ENCODE data around the gene NLRC3.

The NLRC3 gene

DNA sequence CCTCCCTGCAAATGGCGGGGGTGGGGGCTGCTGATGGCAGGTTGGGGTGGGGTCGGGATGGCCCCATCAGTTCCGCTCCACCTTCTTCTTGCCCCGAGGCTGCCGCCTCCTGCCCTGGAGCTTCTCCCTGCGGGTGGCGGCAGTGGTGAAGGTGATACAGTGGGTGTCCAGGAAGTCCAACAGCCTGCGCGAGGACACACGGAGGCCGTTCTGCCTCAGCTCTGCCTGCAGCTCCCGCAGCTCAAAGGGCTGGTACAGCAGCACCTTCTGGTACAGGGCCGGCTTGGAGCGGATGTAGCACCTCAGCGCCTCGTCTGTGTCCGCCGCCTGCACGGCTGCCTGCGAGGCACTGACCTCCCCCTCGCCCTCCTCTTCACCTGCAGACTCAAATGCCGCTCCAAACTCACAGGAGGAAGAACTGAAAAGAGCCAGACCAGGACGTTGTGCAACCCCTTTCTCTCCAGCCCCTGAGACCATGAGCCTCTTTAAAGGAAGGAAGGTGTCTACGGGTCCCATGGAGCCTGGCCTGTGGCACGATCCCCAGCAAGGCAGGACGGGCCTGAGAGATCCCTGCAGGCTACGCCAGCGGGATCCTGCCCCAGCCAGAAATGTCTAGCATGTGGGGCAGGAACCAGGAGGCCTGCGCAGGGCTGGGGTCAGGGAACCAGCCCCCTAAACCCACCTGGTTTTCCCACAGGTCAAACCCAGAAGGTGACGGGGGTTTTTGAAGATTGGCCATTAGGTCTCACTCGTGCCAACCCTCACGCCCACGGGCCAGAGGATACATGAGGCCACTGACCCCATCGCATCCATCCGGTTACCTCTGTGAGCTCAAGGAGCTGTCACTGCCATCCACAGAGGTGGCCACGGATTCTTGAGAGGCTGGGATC, 5.3 kb upstream of the NLRC3 start:
- no peak overlapping the region for H3K4me3 ChIP-seq (ENCODE audit: low read length)
- no peak for DNase-seq (ENCODE audit: low read depth, low spot score)

DNA sequence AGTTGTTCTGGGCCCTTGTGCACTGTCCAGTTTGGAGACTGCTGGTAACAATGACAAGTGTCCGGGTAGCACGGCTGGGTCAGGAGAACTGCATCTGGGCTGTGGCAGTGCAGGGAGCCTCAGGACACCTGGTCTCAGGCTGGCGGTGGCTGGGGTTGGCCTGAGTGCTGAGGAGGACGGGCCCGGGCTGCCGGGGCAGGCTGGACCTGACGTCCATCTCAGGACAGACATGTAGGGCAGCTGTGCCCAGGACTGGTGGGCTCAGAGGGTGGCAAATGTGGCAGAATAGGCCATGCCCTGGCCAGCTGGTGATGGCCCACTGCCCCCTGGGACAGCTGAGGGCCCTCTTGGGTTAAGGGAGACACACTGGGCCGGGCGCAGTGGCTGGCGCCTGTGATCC, 4.2 kb upstream of the NLRC3 start:
- H3K4me3 ChIP-seq (ENCODE audit: low read length), result no peak overlapping the region
- no peak for DNase-seq (ENCODE audit: low read depth, low spot score)

DNA sequence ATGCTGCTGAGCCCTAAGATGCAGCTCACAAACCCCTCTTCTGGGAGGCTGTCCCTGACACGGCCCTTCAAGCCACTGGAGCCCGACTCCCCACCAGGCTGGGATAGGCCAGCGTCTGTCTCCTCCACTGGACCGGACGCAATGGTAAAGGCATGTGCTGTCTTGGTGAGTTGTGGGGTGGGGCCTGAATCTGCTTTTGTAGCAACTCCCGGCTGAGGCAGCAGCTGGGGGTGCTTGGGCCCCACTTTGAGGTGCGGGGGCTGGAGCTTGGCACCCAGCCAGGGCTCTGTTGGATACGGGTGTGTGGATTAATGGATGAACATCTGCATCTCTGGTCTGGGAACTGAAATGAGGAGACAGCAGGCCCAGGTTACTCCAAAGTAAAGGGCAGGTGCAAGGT, 3.5 kb upstream of the NLRC3 start:
- no peak for DNase-seq (ENCODE audit: low read depth, low spot score)
- H3K4me3 ChIP-seq (ENCODE audit: low read length), result no peak overlapping the region

DNA sequence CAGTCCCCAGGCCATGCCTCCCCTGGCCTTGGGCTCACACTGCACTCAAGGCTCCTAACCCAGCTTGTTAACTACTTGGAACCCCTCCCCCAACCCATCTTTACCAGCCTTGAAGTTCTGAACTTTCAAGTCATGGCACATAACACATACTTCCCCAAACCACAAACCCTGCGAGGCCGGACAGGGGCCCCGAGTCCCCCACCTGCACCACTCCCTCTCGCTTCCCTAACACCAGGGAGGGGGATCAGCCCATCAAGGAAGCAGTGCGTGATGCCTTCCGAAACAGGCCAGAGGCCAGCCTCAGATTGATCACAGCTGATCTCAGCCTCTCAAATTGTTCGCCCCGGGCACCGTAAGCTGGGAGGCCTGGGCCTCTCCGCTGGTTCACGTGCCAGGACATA, 3.0 kb upstream of the NLRC3 start:
- DNase-seq (ENCODE audit: low read depth, low spot score), result peak; percentile 46
- no peak overlapping the region for H3K4me3 ChIP-seq (ENCODE audit: low read length)

DNA sequence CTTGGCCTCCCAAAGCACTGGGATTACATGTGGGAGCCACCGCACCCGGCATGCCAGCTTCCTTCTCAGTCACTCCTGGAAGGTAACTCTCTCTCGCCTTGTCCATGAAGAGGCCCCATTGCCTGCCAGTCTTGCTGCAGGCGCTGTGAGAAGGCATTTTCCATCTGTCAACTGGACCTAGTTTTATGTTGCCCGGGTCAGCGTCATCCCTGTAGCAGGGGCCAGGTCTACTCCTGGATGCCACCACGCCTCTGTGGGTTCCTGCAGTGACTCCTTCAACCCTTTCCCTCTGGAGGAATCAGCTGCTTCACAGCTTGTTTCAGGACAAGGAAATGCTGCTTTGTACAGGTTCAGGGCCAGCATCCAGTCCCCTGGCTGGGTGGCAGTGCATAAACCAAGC, 2.6 kb upstream of the NLRC3 start:
- no peak overlapping the region for H3K4me3 ChIP-seq (ENCODE audit: low read length)
- DNase-seq (ENCODE audit: low read depth, low spot score), result no peak

DNA sequence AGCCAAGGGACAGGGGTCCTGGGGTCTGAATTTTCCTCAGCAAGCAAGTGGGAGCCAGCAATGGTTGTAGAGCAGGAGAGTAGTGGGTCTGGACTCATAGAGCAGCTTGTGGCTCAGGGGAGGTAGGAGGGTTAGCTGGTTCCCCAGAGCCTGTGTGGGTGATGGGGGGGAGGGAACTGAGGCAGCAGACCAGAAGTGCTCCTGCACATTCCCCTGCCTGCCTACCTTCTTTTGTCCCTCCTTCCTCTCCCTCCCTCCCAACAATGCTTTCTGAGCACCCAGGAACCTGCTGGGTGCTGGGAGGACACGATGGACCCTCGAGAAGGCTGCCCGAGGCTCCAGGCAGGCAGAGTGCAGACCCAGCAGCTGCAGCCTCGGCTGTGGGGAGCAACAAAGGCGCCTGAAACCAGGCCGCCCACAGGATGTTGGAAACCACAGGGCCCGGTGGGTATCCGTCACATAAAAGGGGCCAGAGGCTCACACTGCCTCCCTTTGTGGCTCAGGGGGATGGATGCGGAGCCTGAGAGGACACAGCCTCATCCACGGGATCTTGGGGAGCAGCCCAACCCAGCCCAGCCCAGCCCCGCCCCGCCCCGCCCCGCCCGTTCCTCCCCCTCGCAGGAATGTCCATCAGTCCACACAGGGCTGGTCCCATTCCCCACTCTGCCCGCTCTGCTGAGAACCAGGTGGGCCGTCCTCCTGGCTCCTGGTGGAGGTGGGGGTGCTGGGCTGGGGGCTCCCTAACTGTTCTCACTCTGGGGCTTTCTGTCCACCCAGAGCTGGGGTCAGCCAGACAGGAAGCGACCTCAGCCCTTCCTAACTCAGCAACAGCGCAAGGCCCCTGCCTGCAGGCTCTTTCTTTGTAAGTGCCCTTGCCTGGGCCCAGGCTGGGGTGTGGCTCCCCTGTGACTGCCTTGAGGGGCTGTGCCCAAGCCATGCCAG, 1.7 kb upstream of the NLRC3 start:
- H3K4me3 ChIP-seq (ENCODE audit: low read length), result peak overlapping the region; percentile 36
- peak; percentile 82 for DNase-seq (ENCODE audit: low read depth, low spot score)

DNA sequence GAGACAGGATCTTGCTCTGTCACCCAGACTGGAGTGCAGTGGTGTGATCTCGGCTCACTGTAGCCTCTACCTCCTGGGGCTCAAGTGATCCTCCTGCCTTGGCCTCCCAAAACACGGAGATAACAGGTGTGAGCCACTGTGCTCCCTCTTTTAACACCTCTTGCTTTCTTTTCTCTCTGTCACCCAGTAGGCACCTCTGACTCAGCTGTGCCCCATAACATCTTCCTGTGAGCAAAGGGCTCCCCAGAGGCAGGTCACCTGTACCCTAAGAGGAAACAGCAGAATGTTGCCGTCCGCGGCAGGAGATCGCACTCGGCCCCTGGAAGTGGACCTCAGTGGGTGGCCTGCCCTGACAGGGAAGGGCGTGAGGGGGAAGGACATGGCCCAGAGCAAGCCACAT, 918 bp upstream of the NLRC3 start:
- peak overlapping the region; percentile 83 for H3K4me3 ChIP-seq (ENCODE audit: low read length)
- no peak for DNase-seq (ENCODE audit: low read depth, low spot score)

DNA sequence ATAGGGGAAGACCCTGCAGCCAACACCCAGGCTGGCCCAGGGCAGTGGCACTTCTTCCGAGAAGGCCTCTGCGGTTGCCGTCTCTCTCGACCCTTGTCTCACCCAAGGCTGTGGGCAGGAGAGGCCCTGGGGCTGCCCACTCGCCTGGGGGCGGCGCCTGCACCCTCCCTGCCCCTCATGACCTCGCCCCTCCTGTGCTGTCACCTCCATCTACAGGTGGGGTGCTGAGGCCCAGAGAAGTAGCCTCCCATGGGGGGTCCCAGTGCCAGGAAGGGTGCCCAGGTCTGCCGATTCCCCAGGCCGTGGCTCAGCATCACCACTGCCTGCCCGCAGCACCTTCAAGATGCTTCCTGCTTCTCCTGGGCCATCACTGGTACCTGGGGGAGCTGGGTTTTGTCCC, 992 bp downstream of the NLRC3 start:
- no peak for DNase-seq (ENCODE audit: low read depth, low spot score)
- H3K4me3 ChIP-seq (ENCODE audit: low read length), result peak overlapping the region; percentile 83

DNA sequence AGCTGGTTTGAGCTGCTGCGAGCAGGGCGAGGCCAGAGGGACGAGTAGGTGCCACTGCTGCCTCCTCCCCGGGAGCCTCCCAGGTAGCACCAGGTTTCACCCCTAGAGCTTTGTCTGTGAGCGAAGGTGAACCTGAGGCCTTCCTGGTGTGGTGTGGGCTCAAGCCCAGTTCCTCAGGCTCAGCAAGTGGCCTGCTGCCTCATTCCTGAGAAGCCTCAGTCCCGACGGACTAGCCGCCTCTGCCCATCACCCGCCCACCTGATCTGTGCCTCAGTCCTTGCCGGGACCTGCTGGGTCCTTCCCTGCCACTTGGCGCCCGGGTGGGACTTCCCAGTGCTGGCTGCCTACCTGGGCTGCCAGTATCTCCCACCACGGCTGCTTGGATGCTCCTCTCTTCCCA, 1.7 kb downstream of the NLRC3 start:
- DNase-seq (ENCODE audit: low read depth, low spot score), result no peak
- H3K4me3 ChIP-seq (ENCODE audit: low read length), result no peak overlapping the region

DNA sequence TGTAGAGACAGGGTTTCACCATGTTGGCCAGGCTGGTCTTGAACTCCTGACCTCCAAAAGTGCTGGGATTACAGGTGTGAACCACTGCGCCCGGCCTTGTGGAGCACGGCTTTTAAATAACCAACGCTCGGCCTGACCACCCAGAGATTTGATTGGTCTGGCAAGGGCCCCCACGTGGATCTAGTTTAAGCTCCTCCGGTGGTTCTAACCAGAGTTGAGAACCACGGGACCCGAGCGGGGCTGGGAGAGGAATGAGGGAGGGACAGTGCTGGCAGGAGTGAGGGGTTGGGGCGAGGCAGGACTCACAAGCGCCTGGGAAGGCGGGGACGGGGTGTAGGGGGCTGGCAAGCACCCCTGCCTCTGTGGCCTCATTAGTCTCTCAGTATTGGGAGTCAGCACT, 3.0 kb downstream of the NLRC3 start:
- DNase-seq (ENCODE audit: low read depth, low spot score), result no peak
- no peak overlapping the region for H3K4me3 ChIP-seq (ENCODE audit: low read length)

DNA sequence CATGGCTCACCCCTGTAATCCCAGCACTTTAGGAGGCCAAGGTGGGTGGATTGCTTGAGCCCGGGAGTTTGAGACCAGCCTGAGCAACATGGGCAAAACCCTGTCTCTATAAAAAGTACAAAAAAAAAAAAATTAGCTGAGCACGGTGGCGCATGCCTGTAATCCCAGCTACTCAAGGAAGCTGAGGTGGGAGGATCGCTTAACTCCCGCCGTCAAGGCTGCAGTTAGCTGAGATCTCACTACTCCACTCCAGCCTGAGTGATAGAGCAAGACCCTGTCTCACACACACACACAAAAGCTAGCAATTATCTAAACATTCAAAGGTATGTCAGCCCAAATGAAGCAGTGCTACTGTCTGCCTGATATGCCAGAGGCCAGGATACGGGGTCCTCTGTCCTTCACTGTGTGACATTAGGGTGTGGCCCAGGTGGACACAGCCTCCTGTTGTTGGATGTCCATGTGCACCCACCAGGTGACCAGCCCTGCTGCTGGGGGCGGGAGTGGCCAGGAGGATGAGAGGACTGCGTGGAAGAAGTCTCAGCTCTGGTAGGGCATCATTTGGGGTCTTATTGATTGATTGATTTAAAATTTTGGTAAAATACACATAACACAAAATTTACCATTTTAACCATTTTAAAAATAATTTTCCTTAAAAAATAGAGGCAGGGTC, 3.9 kb downstream of the NLRC3 start:
- DNase-seq (ENCODE audit: low read depth, low spot score), result no peak
- H3K4me3 ChIP-seq (ENCODE audit: low read length), result no peak overlapping the region

DNA sequence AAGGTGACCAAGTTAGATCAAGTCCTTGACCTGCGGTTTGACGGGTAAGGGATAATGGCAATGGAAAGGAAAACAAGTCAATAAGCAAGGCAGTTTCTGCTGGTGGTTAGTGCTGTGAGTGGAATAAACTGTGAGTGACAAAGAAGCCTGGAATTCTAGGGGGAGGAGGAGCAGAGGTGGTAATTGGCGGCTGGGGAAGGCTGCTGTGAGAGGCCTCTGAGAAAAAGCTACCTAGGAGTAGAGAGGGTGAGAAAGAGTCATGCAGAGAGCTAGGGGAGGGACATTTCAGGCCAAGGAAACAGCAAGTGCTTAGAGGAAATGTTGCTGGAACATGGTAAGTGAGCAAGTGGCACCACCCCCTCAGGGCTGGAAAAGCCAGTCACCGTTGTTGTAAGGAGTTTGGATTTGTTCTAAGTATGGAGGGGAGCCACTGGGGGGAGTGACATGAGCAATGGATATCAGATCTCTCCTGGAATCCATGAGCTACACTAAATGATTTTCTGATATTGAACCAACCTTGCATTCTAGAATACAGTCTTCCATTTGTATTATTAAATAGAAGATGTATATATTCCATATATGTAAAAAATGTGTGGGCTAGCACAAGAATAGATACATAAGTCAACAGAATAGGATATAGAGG, 6.7 kb downstream of the NLRC3 start:
- DNase-seq (ENCODE audit: low read depth, low spot score), result no peak
- H3K4me3 ChIP-seq (ENCODE audit: low read length), result no peak overlapping the region

DNA sequence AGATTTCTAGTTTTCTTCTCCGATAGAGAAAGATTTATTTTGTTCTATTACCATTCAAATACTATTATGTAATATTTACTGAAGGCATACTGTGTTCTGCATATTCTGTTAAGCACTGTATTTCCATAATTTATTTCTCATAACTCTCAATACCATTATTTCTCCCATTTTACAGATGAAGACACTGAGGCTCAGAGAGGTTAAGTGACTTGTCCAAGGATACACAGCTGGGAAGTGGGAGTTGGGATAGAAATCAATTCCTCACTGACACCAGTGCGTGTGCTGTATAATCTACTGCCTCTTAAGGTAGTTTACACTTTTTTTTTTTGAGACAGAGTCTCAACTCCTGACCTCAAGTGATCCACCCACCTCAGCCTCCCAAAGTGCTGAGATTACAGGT, 7.4 kb downstream of the NLRC3 start:
- H3K4me3 ChIP-seq (ENCODE audit: low read length), result no peak overlapping the region
- DNase-seq (ENCODE audit: low read depth, low spot score), result no peak

DNA sequence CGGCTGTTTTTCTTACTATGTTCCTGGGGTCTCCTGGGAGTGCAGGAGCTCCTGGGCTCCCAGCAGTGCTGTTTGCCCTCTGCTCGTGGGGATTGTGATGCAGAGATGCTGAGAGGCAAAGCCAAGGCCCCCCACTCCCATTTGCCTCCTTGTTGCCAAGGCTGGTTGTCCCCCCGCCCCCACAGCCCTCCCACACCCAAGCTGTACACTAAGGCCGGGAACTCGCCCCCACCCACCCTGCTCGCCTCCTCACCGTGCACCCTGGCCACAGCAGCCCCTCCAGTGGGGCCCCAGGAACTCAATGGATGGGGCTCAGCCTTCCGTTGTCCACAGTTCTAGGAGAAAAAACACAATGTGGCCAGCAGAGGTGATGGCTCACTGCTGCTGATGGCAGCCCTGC, 10.2 kb downstream of the NLRC3 start:
- no peak overlapping the region for H3K4me3 ChIP-seq (ENCODE audit: low read length)
- DNase-seq (ENCODE audit: low read depth, low spot score), result no peak

DNA sequence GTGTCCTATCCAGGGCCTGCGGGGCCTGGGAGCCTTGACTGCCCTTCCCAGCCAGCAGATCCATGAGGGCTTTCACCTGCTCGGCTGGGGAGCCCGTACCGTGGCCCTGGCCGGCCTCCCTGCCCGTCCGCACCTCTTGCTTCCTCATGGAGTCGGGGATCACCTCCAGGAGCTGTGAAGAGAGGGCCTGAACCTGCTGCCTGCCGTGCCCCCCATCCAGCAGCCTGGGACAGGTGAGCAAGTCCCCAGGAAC, 12.4 kb downstream of the NLRC3 start:
- no peak for DNase-seq (ENCODE audit: low read depth, low spot score)

DNA sequence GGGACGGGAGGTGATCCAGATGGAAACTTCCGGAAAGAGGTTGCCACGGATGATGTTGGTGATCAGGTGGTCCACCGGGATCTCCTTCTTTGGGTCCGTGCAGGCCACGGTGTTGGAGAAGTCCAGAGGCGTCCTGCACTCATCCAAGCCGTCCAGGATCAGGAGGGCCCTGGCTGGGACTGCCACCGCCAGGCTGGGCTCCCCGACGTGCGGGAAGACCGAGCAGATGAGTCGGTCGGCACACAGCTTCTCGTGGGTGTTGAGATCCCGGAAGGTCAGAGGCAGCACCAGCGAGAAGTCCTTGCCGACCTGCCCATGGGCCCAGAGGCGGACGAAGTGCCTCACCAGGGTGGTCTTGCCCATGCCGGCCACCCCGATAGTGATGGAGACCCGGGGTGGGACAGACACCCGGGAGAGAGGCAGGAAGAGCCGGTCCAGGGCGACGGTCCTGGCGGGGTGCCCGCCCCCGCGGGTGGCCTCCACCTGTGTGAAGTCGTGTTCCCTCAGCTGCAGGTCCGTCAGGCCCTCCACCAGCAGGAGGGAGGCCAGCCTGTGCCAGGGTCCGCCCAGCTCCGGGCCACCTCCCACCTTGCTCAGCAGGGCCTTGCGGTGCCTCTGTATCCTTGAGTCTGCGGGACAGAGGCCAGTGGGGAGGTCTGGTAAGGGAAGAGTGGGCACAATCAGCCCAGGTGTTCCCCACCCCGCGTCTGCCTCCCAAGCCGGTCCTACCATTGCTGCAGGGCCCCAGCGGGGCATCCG, 12.9 kb downstream of the NLRC3 start:
- no peak for DNase-seq (ENCODE audit: low read depth, low spot score)
- H3K4me3 ChIP-seq (ENCODE audit: low read length), result no peak overlapping the region

More for the DNA sequence above, 12.4 kb downstream of the NLRC3 start:
- no peak overlapping the region for H3K4me3 ChIP-seq (ENCODE audit: low read length)

DNA sequence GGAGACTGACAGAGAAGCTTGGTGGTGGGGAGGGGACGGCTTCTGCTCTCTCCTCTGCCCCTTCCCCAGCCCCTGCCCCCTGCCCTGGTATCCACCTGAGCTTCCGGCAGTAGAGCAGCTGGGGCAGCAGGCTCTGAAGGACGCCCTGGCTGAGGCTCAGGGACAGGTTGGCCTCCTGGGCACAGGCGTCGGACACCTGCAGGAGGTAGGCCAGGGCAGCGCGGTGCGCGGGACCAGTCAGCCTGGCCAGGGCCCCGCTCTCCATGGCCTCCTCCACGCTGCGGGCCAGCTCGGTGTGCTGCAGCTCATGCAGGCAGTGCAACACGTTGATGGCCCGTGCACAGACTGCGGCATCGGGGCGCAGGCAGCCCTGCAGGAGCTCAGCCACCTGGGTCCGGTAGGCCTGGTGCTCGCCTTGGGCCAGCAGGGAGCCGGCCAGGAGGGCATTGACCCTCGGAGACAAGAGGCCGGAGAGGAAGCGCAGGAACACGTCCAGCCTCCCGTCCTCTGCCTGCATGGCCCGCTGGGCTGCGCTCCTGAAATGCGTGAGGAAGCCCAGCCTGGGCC, 14.2 kb downstream of the NLRC3 start:
- no peak overlapping the region for H3K4me3 ChIP-seq (ENCODE audit: low read length)
- no peak for DNase-seq (ENCODE audit: low read depth, low spot score)

DNA sequence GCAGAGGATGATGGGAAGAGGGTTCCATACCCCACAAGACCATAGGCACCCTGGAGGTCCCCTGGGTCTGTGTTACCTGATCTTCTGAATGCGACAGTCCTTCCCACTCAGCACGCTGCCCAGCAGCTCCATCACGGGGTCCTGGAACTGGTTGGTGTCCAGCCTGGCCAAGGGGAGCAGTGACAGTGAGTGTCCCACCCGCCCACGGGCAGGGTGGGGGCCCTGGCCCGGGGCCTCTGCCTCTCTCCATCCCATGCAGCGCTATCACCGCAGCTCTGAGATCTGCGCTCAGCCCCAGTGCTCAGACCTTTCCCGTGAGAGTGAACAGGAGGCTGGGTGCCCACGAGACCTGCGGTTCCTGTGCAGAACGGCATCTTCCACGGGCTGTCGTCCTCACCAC, 15.6 kb downstream of the NLRC3 start:
- no peak for DNase-seq (ENCODE audit: low read depth, low spot score)

More for the DNA sequence above, 15.6 kb downstream of the NLRC3 start:
- no peak overlapping the region for H3K4me3 ChIP-seq (ENCODE audit: low read length)
